Uterus (tissue), 2 donors: Measurements from ENCODE around the gene TSPO2.
"Not testable (repeated sequence)": the region's sequence is repeated elsewhere in the genome, so short reads cannot be mapped to it uniquely, and the experiment has no call there.

Source experiments
- POLR2A ChIP-seq, 2 donors: fragments of 450-650 bp; IDR thresholded peaks; one replicate each; pipeline ENCODE4 v1.6.1; 2016; ENCODE audit warnings: antibody characterized with exemption in 2 of 2, mild to moderate bottlenecking in 1 of 2, moderate library complexity in 1 of 2
- TF ChIP-seq, protein P1 (sequence below), 4 experiments: fragments of 200-600 bp in 2 of 4; fragments of 450-650 bp in 2 of 4; sonication (generic) in 2 of 4; IDR thresholded peaks; one replicate each; pipeline ENCODE4 v1.5.1; 2016 to 2019; ENCODE audit warnings: antibody characterized with exemption in 4 of 4, mild to moderate bottlenecking in 2 of 4, moderate library complexity in 1 of 4

DNA sequence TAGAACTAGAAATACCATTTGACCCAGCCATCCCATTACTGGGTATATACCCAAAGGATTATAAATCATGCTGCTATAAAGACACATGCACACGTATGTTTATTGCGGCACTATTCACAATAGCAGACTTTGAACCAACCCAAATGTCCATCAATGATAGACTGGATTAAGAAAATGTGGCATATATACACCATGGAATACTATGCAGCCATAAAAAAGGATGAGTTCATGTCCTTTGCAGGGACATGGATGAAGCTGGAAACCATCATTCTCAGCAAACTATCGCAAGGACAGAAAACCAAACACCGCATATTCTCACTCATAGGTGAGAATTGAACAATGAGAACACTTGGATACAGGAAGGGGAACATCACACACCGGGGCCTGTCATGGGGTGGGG lies 26.4 kb upstream of the TSPO2 start:
- TF ChIP-seq, protein P1, sequence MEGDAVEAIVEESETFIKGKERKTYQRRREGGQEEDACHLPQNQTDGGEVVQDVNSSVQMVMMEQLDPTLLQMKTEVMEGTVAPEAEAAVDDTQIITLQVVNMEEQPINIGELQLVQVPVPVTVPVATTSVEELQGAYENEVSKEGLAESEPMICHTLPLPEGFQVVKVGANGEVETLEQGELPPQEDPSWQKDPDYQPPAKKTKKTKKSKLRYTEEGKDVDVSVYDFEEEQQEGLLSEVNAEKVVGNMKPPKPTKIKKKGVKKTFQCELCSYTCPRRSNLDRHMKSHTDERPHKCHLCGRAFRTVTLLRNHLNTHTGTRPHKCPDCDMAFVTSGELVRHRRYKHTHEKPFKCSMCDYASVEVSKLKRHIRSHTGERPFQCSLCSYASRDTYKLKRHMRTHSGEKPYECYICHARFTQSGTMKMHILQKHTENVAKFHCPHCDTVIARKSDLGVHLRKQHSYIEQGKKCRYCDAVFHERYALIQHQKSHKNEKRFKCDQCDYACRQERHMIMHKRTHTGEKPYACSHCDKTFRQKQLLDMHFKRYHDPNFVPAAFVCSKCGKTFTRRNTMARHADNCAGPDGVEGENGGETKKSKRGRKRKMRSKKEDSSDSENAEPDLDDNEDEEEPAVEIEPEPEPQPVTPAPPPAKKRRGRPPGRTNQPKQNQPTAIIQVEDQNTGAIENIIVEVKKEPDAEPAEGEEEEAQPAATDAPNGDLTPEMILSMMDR (IDR thresholded peaks at IDR 0.05): not testable (repeated sequence)
- TF ChIP-seq POLR2A (IDR thresholded peaks at IDR 0.05): not testable (repeated sequence)
